Neutrophil (primary cell): ENCODE results near the gene MAPK10.

ENCODE experiments used
- H3K27ac ChIP-seq: fragments of 200-600 bp; sonication (generic); 2 replicates; pipeline ENCODE4 v1.5.1; 2016; ENCODE audit warnings: mild to moderate bottlenecking, moderate library complexity
- H3K27me3 ChIP-seq: fragments of 200-600 bp; sonication (generic); 2 replicates; pipeline ENCODE4 v1.6.0; 2016; ENCODE audit warnings: mild to moderate bottlenecking
- H3K36me3 ChIP-seq: fragments of 200-600 bp; sonication (generic); 2 replicates; pipeline ENCODE4 v1.5.1; 2017
- H3K4me1 ChIP-seq, 2 experiments: fragments of 200-600 bp in 1 of 2; sonication (generic) in 1 of 2; 1 replicate in 1 of 2; 2 replicates in 1 of 2; pipeline versions ENCODE4 v1.5.1 to v1.6.1; 2013 to 2016; ENCODE audit warnings: low read depth in 1 of 2, low read length in 1 of 2, mild to moderate bottlenecking in 1 of 2, moderate library complexity in 1 of 2; ENCODE audit not compliant: control insufficient read depth in 1 of 2, insufficient read depth in 1 of 2
- H3K4me3 ChIP-seq, 2 experiments: fragments of 200-600 bp in 1 of 2; sonication (generic) in 1 of 2; 1 replicate in 1 of 2; 2 replicates in 1 of 2; pipeline ENCODE4 v1.5.1; 2013 to 2016; ENCODE audit warnings: low read depth in 1 of 2, low read length in 1 of 2, mild to moderate bottlenecking in 1 of 2, moderate library complexity in 1 of 2
- H3K9me3 ChIP-seq: fragments of 200-600 bp; sonication (generic); 2 replicates; pipeline ENCODE4 v1.5.1; 2016
- CTCF ChIP-seq: fragments of 200-600 bp; sonication (generic); IDR thresholded peaks from 2 replicates; pipeline ENCODE4 v1.5.1; 2016; ENCODE audit warnings: antibody characterized with exemption

MAPK10 gene

GRCh38 chr4:86296865-86297264 lies 63.0 kb downstream of the MAPK10 start:
- Histone ChIP-seq H3K4me3 (no peak overlapping the region), H3K9me3 (no peaks in the 10 kb centered on the region), H3K27me3 (no peaks in the 10 kb centered on the region), H3K4me1 (no peaks in the 10 kb centered on the region), H3K27ac (no peak overlapping the region), H3K36me3 (no peaks in the 10 kb centered on the region)
- no peak for TF ChIP-seq CTCF

GRCh38 chr4:86294883-86295282 lies 65.0 kb downstream of the MAPK10 start:
- TF ChIP-seq CTCF: no peak
- H3K36me3 ChIP-seq: no peaks in the 10 kb centered on the region
- no peaks in the 10 kb centered on the region for H3K9me3 ChIP-seq
- H3K27ac ChIP-seq: no peak overlapping the region
- no peaks in the 10 kb centered on the region for H3K4me1 ChIP-seq
- no peaks in the 10 kb centered on the region for H3K27me3 ChIP-seq
- no peak overlapping the region for H3K4me3 ChIP-seq

- H3K27me3 ChIP-seq: no peaks in the 10 kb centered on the region
- H3K4me3 ChIP-seq: no peak overlapping the region
- no peaks in the 10 kb centered on the region for H3K36me3 ChIP-seq
- no peak for TF ChIP-seq CTCF
- no peak overlapping the region for H3K27ac ChIP-seq
- no peaks in the 10 kb centered on the region for H3K4me1 ChIP-seq
- H3K9me3 ChIP-seq: no peaks in the 10 kb centered on the region
These were observed 68.7 kb downstream of the MAPK10 start for GRCh38 chr4:86291180-86291579.

GRCh38 chr4:86286726-86287125 lies 73.1 kb downstream of the MAPK10 start:
- Histone ChIP-seq H3K27me3 (no peaks in the 10 kb centered on the region), H3K36me3 (no peaks in the 10 kb centered on the region)
- no peak for TF ChIP-seq CTCF

GRCh38 chr4:86283371-86283770 lies 76.5 kb downstream of the MAPK10 start:
- no peaks in the 10 kb centered on the region for H3K36me3 ChIP-seq
- H3K27ac ChIP-seq: no peak overlapping the region
- H3K4me1 ChIP-seq: no peaks in the 10 kb centered on the region
- no peaks in the 10 kb centered on the region for H3K9me3 ChIP-seq
- no peak overlapping the region for H3K4me3 ChIP-seq
- TF ChIP-seq CTCF: no peak
- no peaks in the 10 kb centered on the region for H3K27me3 ChIP-seq

More at GRCh38 chr4:86286726-86287125, 73.1 kb downstream of the MAPK10 start:
- no peak overlapping the region for H3K4me3 ChIP-seq
- no peaks in the 10 kb centered on the region for H3K9me3 ChIP-seq
- H3K4me1 ChIP-seq: no peaks in the 10 kb centered on the region
- H3K27ac ChIP-seq: no peak overlapping the region

GRCh38 chr4:86280246-86280645 lies 79.6 kb downstream of the MAPK10 start:
- Histone ChIP-seq H3K27me3 (no peaks in the 10 kb centered on the region), H3K27ac (no peak overlapping the region), H3K9me3 (no peaks in the 10 kb centered on the region), H3K4me3 (no peak overlapping the region), H3K36me3 (no peaks in the 10 kb centered on the region), H3K4me1 (no peaks in the 10 kb centered on the region)
- TF ChIP-seq CTCF: no peak
